ENCODE data around the gene SRRM4.

- TF ChIP-seq CTCF (IDR thresholded peaks at IDR 0.05) (no peak), POLR2A (IDR thresholded peaks at IDR 0.05) (no peak)
Observed at GRCh38 chr12:119180380-119181040, 199.2 kb downstream of the SRRM4 start.

Data from uterus (tissue), 2 donors.